Heart left ventricle (tissue), 13 donors: ENCODE measurements around the gene PTPRN2.

Source experiments
- POLR2A ChIP-seq, 2 donors: fragments of 450-650 bp; IDR thresholded peaks; one replicate each; pipeline ENCODE4 v1.6.1; 2017; ENCODE audit warnings: antibody characterized with exemption in 2 of 2, mild to moderate bottlenecking in 2 of 2, moderate library complexity in 2 of 2
- TF ChIP-seq, protein P1 (sequence below), 12 donors: fragments of 200-600 bp; sonication (generic) in 4 of 12; IDR thresholded peaks; one replicate each; pipeline versions ENCODE4 v1.5.0 to v1.8.0; 2018 to 2022; ENCODE audit warnings: antibody characterized with exemption in 12 of 12, mild to moderate bottlenecking in 5 of 12
- donor health status: ischemic (EF 13 %, LVEDD 7.1; RV severe dilation, severe dysfunction).
- donor health status: DM: no; HTN: yes; CAD: no.
- donor health status: DM: no; HTN: no; CAD: no.
- donor health status: ischemic (EF 25% LVEDD 6.9; RV normal size, moderate dysfunction).
- donor health status: ischemic (EF 25% LVEDD 5.7; RV mildly dilated, moderate dysfunction).
- donor health status: ischemic (EF 35%, LVEDD 5.7; RV mildly dilated, moderate dysfunction).
- donor health status: nonischemic (EF 11% LVEDD 7.7; RV severe dilation, severe dysfunction).
- donor health status: DM: yes; HTN: yes; CAD: no.
- donor health status: PGD.
- donor health status: ischemic (EF 29% LVEDD 5.4; RV normal size, mild dysfunction).
- donor health status: nonischemic (EF 23%, LVEDD 6.1; RV moderate dilation, normal function).

DNA sequence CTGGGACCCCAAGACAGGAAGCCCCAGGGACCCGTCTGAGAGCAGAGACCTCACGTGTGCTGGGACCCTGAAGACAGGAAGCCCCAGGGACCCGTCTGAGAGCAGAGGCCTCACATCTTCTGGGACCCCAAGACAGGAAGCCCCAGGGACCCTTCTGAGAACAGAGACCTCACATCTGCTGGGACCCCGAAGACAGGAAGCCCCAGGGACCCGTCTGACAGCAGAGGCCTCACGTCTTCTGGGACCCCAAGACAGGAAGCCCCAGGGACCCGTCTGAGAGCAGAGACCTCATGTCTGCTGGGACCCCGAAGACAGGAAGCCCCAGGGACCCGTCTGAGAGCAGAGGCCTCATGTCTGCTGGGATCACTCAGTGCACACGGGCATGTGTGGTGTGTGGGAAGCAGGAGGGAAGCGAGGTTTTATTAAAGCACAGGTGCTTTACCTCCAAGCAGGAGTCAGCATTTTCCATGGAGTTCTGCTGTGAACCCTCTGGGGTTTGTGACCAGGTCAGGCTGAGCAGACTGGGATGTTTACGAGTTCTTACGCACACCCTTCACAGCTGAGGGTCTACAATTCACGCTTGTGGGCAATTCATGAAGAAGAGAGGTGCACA, 660.2 kb downstream of the PTPRN2 start:
- TF ChIP-seq, protein P1, sequence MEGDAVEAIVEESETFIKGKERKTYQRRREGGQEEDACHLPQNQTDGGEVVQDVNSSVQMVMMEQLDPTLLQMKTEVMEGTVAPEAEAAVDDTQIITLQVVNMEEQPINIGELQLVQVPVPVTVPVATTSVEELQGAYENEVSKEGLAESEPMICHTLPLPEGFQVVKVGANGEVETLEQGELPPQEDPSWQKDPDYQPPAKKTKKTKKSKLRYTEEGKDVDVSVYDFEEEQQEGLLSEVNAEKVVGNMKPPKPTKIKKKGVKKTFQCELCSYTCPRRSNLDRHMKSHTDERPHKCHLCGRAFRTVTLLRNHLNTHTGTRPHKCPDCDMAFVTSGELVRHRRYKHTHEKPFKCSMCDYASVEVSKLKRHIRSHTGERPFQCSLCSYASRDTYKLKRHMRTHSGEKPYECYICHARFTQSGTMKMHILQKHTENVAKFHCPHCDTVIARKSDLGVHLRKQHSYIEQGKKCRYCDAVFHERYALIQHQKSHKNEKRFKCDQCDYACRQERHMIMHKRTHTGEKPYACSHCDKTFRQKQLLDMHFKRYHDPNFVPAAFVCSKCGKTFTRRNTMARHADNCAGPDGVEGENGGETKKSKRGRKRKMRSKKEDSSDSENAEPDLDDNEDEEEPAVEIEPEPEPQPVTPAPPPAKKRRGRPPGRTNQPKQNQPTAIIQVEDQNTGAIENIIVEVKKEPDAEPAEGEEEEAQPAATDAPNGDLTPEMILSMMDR (IDR thresholded peaks at IDR 0.05): no peak
- TF ChIP-seq POLR2A (IDR thresholded peaks at IDR 0.05): no peak
